Measurements from ENCODE around the gene AP1G2. TPM values are rescaled to one million over a fixed set of nuclear protein-coding genes. Genes with fewer than 3 reads are reported as not detected.

The AP1G2 gene
- total RNA-seq, 1 donor from 2014 or later, result 56.2 TPM

GRCh38 chr14:23522643-23523198 lies 44.9 kb downstream of the AP1G2 start:
- no peak for TF ChIP-seq CTCF (IDR thresholded peaks at IDR 0.05)
- H3K27ac ChIP-seq, result no peak overlapping the region
- peaks cover 0 to 3% of the 10 kb centered on the region in 2 donors for H3K36me3 ChIP-seq
- intact Hi-C loops (cut with DNase I), result no loop called here
- no peaks in the 10 kb centered on the region for H3K9me3 ChIP-seq
- H3K27me3 ChIP-seq, result no peaks in the 10 kb centered on the region
- DNase-seq (ENCODE audit: low spot score in 2 of 2), result no peak
- H3K4me3 ChIP-seq, result no peak overlapping the region
- no peaks in the 10 kb centered on the region for H3K4me1 ChIP-seq

GRCh38 chr14:23521785-23522640 lies 45.6 kb downstream of the AP1G2 start:
- Histone ChIP-seq H3K4me3 (no peak overlapping the region), H3K27ac (no peak overlapping the region), H3K4me1 (no peaks in the 10 kb centered on the region), H3K27me3 (no peaks in the 10 kb centered on the region), H3K36me3 (peaks cover 0 to 3% of the 10 kb centered on the region in 2 donors), H3K9me3 (no peaks in the 10 kb centered on the region)
- intact Hi-C loops (cut with DNase I), result no loop called here
- DNase-seq (ENCODE audit: low spot score in 2 of 2), result no peak
- TF ChIP-seq CTCF (IDR thresholded peaks at IDR 0.05), result no peak

GRCh38 chr14:23520899-23521533 lies 46.6 kb downstream of the AP1G2 start:
- TF ChIP-seq CTCF (IDR thresholded peaks at IDR 0.05), result no peak

GRCh38 chr14:23518709-23519108 lies 48.9 kb downstream of the AP1G2 start:
- no peaks in the 10 kb centered on the region for H3K36me3 ChIP-seq
- H3K4me1 ChIP-seq, result no peaks in the 10 kb centered on the region
- intact Hi-C loops (cut with DNase I), result no loop called here
- no peak overlapping the region for H3K27ac ChIP-seq
- no peak for TF ChIP-seq CTCF (IDR thresholded peaks at IDR 0.05)
- H3K4me3 ChIP-seq, result no peak overlapping the region
- no peak for DNase-seq (ENCODE audit: low spot score in 2 of 2)
- H3K9me3 ChIP-seq, result no peaks in the 10 kb centered on the region
- no peaks in the 10 kb centered on the region for H3K27me3 ChIP-seq

More at GRCh38 chr14:23520899-23521533, 46.6 kb downstream of the AP1G2 start:
- Histone ChIP-seq H3K4me3 (no peak overlapping the region), H3K9me3 (no peaks in the 10 kb centered on the region), H3K4me1 (no peaks in the 10 kb centered on the region), H3K27ac (no peak overlapping the region), H3K27me3 (no peaks in the 10 kb centered on the region), H3K36me3 (peaks cover 0 to 3% of the 10 kb centered on the region in 2 donors)
- intact Hi-C loops (cut with DNase I), result no loop called here
- no peak for DNase-seq (ENCODE audit: low spot score in 2 of 2)

GRCh38 chr14:23517650-23518326 lies 49.8 kb downstream of the AP1G2 start:
- H3K36me3 ChIP-seq, result no peaks in the 10 kb centered on the region
- no peak overlapping the region for H3K27ac ChIP-seq
- H3K4me3 ChIP-seq, result no peak overlapping the region
- intact Hi-C loops (cut with DNase I), result no loop called here
- no peaks in the 10 kb centered on the region for H3K9me3 ChIP-seq
- no peaks in the 10 kb centered on the region for H3K4me1 ChIP-seq
- no peak for TF ChIP-seq CTCF (IDR thresholded peaks at IDR 0.05)
- DNase-seq (ENCODE audit: low spot score in 2 of 2), result no peak
- H3K27me3 ChIP-seq, result no peaks in the 10 kb centered on the region

Measured in ascending aorta (tissue), 2 donors.